Measurements from ENCODE around the gene PHLDB1.

Gene PHLDB1

DNA sequence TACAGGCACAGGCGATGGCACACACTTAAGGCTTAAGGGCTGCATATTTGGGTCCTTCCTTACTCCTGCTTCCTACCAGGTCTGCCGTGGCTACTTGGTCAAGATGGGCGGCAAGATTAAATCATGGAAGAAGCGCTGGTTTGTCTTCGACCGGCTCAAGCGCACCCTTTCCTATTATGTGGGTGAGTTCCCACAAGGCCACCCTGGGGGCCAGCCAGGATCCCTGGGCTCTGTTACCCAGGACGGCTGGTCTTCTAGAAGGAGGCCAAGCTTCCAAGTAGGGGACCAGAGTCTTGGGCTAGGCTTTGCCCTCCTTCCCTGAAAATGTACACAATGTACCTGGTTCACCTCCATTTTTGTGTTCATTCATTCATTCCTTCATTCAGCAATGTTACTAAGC lies 43.0 kb downstream of the PHLDB1 start:
- no peak for TF ChIP-seq ZNF274 (IDR thresholded peaks at IDR 0.05; ENCODE audit: low read depth, low read length)
- no peak overlapping the region for H3K4me3 ChIP-seq (ENCODE audit: low read length)

- no peak for TF ChIP-seq ZNF274 (IDR thresholded peaks at IDR 0.05; ENCODE audit: low read depth, low read length)
- no peak overlapping the region for H3K4me3 ChIP-seq (ENCODE audit: low read length)
Observed at GRCh38 chr11:118651820-118652219, 44.4 kb downstream of the PHLDB1 start.

- no peak for TF ChIP-seq ZNF274 (IDR thresholded peaks at IDR 0.05; ENCODE audit: low read depth, low read length)
- H3K4me3 ChIP-seq (ENCODE audit: low read length), result no peak overlapping the region
Observed at GRCh38 chr11:118652681-118653181, 45.3 kb downstream of the PHLDB1 start.

DNA sequence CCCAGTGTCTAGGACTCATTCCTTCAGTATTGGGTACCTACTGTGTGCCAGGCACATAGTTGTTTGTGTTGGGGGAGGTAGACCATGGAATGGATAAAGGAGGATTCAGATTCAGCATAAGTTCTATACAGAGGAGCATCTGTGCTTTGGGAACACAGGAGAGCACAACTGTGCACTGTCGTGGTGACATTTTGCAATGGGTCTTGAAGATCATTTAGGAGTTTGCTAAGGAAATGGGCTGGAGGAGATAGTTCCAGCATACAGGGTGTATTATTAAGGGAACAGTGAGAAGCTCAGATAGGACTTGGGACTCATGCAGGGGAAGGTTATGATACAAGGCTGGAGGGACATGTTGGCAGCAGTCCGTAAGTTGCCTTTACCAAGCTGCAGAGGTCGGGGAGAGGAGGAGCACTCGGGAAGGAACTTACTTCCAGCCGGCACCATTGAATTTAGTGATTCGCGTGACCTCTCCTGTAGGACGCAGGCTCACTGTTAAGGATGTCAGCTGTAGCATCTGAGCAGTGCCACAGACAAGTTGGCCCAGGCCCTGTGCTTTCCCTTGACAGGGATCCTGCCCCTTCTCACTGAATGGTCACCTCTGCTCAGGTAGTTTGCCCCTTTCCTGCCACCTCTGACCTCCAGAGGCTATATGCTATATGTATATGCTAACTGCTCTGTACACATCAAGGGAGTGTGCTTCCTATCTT lies 46.4 kb downstream of the PHLDB1 start:
- no peak overlapping the region for H3K4me3 ChIP-seq (ENCODE audit: low read length)
- no peak for TF ChIP-seq ZNF274 (IDR thresholded peaks at IDR 0.05; ENCODE audit: low read depth, low read length)

GRCh38 chr11:118655486-118656190 lies 48.2 kb downstream of the PHLDB1 start:
- TF ChIP-seq ZNF274 (IDR thresholded peaks at IDR 0.05; ENCODE audit: low read depth, low read length), result no peak
- no peak overlapping the region for H3K4me3 ChIP-seq (ENCODE audit: low read length)

DNA sequence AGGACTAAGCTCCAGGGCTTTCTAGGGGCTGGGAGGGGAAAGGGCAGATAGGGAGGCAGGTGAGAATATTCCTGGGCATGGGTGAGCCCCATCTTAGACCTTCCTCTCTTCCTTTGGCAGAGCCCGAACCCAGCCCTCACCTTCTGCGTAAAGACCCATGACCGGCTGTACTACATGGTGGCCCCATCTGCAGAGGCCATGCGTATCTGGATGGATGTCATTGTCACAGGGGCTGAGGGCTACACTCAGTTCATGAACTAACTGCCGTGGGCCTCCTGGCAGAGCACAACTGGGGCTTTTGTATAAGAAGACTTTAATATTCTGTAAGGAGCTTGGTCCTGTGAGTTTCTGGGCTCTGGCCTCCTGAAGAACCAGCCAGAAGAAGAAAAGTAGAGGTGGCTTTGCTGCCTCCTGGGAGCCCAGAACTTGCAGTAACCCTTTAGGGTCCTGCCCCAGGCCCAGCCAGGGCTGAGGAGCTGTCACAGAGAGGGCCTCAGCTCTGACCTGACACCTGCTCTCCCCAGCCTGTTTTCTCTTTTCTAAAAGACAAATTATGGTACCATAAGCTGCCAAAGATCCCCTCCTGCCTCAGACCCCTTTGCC lies 49.2 kb downstream of the PHLDB1 start:
- H3K4me3 ChIP-seq (ENCODE audit: low read length), result no peak overlapping the region
- TF ChIP-seq ZNF274 (IDR thresholded peaks at IDR 0.05; ENCODE audit: low read depth, low read length), result no peak

DNA sequence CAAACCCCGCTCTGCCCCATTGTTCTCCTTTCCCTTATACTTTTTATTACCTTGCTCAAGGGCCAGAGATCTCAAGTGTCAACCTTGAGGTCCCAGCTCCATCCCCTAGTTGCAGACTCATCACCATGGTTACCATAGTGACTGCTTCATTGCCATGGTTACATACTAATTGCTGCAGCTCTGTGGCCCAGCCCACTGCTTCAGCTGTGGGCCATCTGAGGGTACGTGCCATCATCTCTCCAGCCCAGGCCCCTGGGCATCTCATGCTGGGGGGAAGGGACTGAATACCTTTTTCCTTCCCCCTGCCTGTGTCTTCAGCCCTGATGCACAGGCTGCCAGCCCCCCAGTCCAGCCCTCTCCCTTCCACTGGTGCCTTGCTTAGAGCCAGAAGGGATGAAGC lies 49.8 kb downstream of the PHLDB1 start:
- no peak overlapping the region for H3K4me3 ChIP-seq (ENCODE audit: low read length)
- no peak for TF ChIP-seq ZNF274 (IDR thresholded peaks at IDR 0.05; ENCODE audit: low read depth, low read length)

DNA sequence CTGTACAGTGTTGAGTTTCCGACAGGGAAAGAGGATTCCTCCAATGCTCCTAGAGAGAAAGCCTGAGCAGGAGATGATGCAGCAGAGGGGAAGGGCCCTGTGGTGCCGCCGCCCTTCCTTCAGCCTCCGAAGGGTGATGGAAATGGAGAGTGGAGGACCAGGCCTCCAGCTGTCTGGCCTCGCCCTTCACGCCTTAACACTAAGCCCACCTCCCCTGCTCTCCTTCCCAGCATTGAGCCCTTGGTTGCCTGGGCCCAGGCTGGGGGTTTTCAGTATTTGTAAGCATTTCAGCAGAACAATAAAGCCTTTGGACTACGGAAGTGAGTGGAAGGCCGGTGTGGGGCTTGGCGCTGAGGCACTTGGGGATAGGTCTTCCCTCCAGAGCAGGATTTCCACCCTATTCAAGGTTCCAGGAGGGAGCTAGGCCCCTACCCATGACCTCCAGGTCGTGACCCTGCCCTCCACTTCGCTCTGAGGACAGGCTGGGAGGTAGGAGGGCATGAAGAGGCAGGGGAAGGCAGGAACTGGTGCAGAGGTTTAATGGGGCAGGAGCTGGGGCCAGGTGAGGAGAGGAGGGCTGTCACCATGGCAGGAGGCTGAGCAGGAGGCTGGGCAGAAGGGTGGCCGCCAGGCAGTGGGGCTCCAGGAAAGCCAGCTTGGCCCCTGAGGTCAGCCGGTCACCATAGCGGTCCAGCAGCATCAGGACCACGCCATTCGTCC lies 50.5 kb downstream of the PHLDB1 start:
- no peak overlapping the region for H3K4me3 ChIP-seq (ENCODE audit: low read length)
- no peak for TF ChIP-seq ZNF274 (IDR thresholded peaks at IDR 0.05; ENCODE audit: low read depth, low read length)

GRCh38 chr11:118658429-118659313 lies 51.3 kb downstream of the PHLDB1 start:
- no peak overlapping the region for H3K4me3 ChIP-seq (ENCODE audit: low read length)
- TF ChIP-seq ZNF274 (IDR thresholded peaks at IDR 0.05; ENCODE audit: low read depth, low read length), result no peak

DNA sequence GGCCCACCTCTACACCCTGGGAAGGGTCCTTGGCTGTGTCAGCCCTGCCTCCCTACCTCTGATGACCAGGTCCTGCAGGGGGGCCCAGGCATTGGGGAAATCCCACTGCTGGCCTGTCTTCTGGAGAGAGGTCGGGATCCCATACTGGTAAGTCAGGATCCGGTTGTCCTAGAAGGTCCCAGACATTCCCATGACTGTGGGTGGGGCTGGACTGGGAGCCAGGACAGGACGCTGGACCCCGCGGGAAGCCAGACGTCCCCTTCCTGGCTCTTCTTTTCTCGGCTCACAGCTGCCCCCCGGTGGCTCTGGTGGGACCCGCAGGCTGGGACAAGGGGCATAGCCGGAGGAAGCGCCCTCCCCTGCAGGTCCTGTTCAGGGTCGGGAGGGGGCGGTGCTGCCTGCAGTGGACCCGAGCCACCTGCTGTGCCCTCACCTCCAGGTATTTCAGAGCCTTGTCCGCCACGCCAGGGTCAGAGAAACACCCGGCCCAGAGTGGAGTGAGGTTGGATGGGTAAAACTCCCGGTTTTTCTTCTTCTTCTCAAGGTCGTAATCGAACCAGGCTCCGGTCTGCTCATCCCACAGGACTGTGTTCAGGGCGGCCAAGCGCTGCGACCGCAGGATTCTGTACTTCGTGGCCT lies 52.0 kb downstream of the PHLDB1 start:
- TF ChIP-seq ZNF274 (IDR thresholded peaks at IDR 0.05; ENCODE audit: low read depth, low read length), result no peak
- H3K4me3 ChIP-seq (ENCODE audit: low read length), result no peak overlapping the region

DNA sequence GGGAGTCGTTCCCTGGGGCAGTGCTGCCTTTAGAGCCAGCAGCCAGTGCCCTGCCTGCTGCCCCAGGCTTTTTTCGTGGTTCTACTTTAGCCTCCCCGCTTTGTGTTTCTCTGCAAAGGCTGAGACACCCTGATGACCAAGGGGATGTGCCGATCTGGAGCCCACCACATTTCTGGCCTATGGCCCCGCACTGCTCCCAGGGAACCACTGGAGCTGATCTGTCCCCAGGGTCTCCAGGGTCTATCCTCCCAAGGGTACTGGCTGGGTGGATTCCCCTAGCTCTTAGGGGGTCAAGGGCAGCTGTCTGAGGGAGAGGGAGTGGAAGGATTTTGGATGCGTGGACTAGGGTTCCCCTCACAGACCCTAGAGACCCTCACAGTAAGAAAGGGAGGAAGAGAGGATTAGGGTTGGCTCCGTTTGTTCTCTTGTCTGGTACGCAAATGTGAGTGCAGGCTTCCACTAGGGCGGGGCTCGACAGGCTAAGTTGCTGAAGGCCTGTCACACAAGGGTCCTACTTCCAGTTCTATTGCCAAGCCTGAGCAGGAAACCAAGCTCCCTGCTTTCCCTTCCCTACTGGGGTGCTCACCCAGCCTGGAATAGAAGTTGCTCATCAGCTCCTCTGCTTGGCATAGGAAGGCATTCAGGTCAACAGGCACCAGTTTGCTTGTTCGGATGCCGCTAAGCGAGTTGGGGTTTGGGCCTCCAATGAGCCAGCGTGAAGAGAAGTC lies 52.7 kb downstream of the PHLDB1 start:
- TF ChIP-seq ZNF274 (IDR thresholded peaks at IDR 0.05; ENCODE audit: low read depth, low read length), result no peak
- H3K4me3 ChIP-seq (ENCODE audit: low read length), result no peak overlapping the region

GRCh38 chr11:118660681-118661424 lies 53.4 kb downstream of the PHLDB1 start:
- no peak overlapping the region for H3K4me3 ChIP-seq (ENCODE audit: low read length)
- TF ChIP-seq ZNF274 (IDR thresholded peaks at IDR 0.05; ENCODE audit: low read depth, low read length), result no peak
